Sigmoid colon (tissue), 4 donors: ENCODE results near the gene PLBD2.

Experiments
- EP300 ChIP-seq, 4 donors: sonication (generic); formaldehyde crosslinking; IDR thresholded peaks; one replicate each; pipeline ENCODE4 v1.6.1; 2017; ENCODE audit warnings: antibody characterized with exemption in 4 of 4
- POLR2A ChIP-seq, 2 donors: fragments of 450-650 bp; IDR thresholded peaks; one replicate each; pipeline ENCODE4 v1.6.1; 2016; ENCODE audit warnings: antibody characterized with exemption in 2 of 2, mild to moderate bottlenecking in 2 of 2, moderate library complexity in 2 of 2
- POLR2AphosphoS5 ChIP-seq, 4 donors: sonication (generic); formaldehyde crosslinking; IDR thresholded peaks; one replicate each; pipeline ENCODE4 v1.6.1; 2017; ENCODE audit warnings: antibody characterized with exemption in 4 of 4
- TF ChIP-seq, protein P1 (sequence below), 4 experiments: fragments of 450-650 bp in 3 of 4; fragments of 200-600 bp in 1 of 4; IDR thresholded peaks; one replicate each; pipeline ENCODE4 v1.5.1; 2016 to 2019; ENCODE audit warnings: antibody characterized with exemption in 4 of 4, mild to moderate bottlenecking in 3 of 4, moderate library complexity in 2 of 4

DNA sequence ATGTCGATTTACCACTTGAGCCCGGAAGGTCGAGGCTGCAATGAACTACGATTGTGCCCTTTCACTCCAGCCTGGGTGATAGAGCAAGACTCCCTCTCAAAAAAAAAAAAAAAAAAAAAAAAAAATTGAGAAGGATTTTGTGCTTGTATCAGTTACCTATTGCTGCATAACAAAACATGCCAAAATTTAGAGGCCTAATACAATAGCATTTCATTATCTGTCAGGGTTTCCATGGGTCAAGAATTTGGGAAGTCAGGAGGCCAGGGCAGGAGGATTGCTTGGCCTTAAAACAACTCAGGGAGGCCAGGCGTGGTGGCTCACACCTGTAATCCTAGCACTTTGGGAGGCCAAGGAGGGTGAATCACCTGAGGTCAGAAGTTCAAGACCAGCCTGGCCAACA, 18.8 kb upstream of the PLBD2 start:
- no peak for TF ChIP-seq EP300 (IDR thresholded peaks at IDR 0.05)
- TF ChIP-seq, protein P1, sequence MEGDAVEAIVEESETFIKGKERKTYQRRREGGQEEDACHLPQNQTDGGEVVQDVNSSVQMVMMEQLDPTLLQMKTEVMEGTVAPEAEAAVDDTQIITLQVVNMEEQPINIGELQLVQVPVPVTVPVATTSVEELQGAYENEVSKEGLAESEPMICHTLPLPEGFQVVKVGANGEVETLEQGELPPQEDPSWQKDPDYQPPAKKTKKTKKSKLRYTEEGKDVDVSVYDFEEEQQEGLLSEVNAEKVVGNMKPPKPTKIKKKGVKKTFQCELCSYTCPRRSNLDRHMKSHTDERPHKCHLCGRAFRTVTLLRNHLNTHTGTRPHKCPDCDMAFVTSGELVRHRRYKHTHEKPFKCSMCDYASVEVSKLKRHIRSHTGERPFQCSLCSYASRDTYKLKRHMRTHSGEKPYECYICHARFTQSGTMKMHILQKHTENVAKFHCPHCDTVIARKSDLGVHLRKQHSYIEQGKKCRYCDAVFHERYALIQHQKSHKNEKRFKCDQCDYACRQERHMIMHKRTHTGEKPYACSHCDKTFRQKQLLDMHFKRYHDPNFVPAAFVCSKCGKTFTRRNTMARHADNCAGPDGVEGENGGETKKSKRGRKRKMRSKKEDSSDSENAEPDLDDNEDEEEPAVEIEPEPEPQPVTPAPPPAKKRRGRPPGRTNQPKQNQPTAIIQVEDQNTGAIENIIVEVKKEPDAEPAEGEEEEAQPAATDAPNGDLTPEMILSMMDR (IDR thresholded peaks at IDR 0.05): no peak
- no peak for TF ChIP-seq POLR2AphosphoS5 (IDR thresholded peaks at IDR 0.05)
- no peak for TF ChIP-seq POLR2A (IDR thresholded peaks at IDR 0.05)
